HFF-Myc (cell line): Measurements from ENCODE around the gene SNX18.
A peak's percentile ranks its signal among the peaks of the same experiment; 100 is the strongest.

ENCODE experiments used
- DNase-seq: peaks from one replicate; pipeline ENCODE4 v3.0.0-alpha.2; 2011; ENCODE audit warnings: low read depth; ENCODE audit errors: extremely low read depth
- H3K4me3 ChIP-seq: replicated peaks from 2 replicates; pipeline ENCODE4 v1.5.1; 2011; ENCODE audit warnings: low read depth, mild to moderate bottlenecking, control low read depth, low read length
- CTCF ChIP-seq: IDR thresholded peaks from 2 replicates; pipeline ENCODE4 v1.5.1; 2012; ENCODE audit warnings: mild to moderate bottlenecking, low read depth, low read length, control low read depth; ENCODE audit errors: missing control alignments

The SNX18 gene

GRCh38 chr5:54514291-54514690 is 3.3 kb upstream of the SNX18 start:
- no peak overlapping the region for H3K4me3 ChIP-seq
- no peak for DNase-seq
- no peak for TF ChIP-seq CTCF

- TF ChIP-seq CTCF, result no peak
- DNase-seq, result peak; percentile 77
- H3K4me3 ChIP-seq, result no peak overlapping the region
Measured at GRCh38 chr5:54514841-54515432, 2.6 kb upstream of the SNX18 start.

GRCh38 chr5:54515634-54516033 is 1.9 kb upstream of the SNX18 start:
- no peak for TF ChIP-seq CTCF
- no peak for DNase-seq
- no peak overlapping the region for H3K4me3 ChIP-seq

GRCh38 chr5:54516051-54516655 is 1.4 kb upstream of the SNX18 start:
- no peak for TF ChIP-seq CTCF
- H3K4me3 ChIP-seq, result no peak overlapping the region
- DNase-seq, result no peak

- H3K4me3 ChIP-seq, result peak overlapping the region; percentile 37
- DNase-seq, result no peak
- no peak for TF ChIP-seq CTCF
Measured at GRCh38 chr5:54517174-54517511, 416 bp upstream of the SNX18 start.

- peak overlapping the region; percentile 59 for H3K4me3 ChIP-seq
- no peak for DNase-seq
- no peak for TF ChIP-seq CTCF
Measured at GRCh38 chr5:54518146-54518817, 723 bp downstream of the SNX18 start.
